ENCODE data around the gene PNMA3.

- TF ChIP-seq CTCF (IDR thresholded peaks at IDR 0.05) (no peak), EZH2 (IDR thresholded peaks at IDR 0.05) (no peak), EZH2phosphoT487 (IDR thresholded peaks at IDR 0.05) (no peak)
Observed at GRCh38 chrX:153029162-153029561, 27.1 kb upstream of the PNMA3 start.

Measured in neural progenitor cell (in vitro differentiated cells).